PC-3 (cell line): ENCODE data around the gene JAKMIP2. TPM values are rescaled to one million over a fixed set of nuclear protein-coding genes. Genes with fewer than 3 reads are reported as not detected.
"Not testable (repeated sequence)": the region's sequence is repeated elsewhere in the genome, so short reads cannot be mapped to it uniquely, and the experiment has no call there.

Source experiments
- ATAC-seq: fragments of 200-7000 bp; cut with Tn5 transposase; 2 replicates; pipeline ENCODE4 v1.9.1; 2020; ENCODE audit warnings: mild to moderate bottlenecking, moderate library complexity
- BruUV-seq: library from RNA; stranded (reverse); fragments of 400-500 nt; replicated peaks from 2 replicates; lab custom pipeline; 2021; lab: Mats Ljungman, UMichigan
- CTCF ChIA-PET: fragments of 300-600 bp; sonication (Branson Sonifier 250); formaldehyde crosslinking; loops from one replicate; lab custom pipeline; 2022; ENCODE audit warnings: antibody characterized with exemption; lab: Charles Lee
- POLR2A ChIA-PET: fragments of 300-600 bp; sonication (Branson Sonifier 250); formaldehyde crosslinking; loops from one replicate; lab custom pipeline; 2022; ENCODE audit warnings: antibody characterized with exemption; ENCODE audit not compliant: unreplicated experiment; lab: Charles Lee
- DNase-seq: peaks from one replicate; pipeline ENCODE4 v3.0.0-alpha.2; 2015
- H2AFZ ChIP-seq: fragments of 300-600 bp; sonication (generic); 2 replicates; pipeline ENCODE4 v1.6.0; 2016; ENCODE audit warnings: antibody characterized with exemption, low read length
- H3F3A ChIP-seq: fragments of 300-600 bp; sonication (generic); one replicate; pipeline ENCODE4 v1.6.0; 2017; ENCODE audit warnings: antibody characterized with exemption, low read length, control low read depth, mild to moderate bottlenecking; ENCODE audit not compliant: unreplicated experiment
- H3K27ac ChIP-seq: fragments of 300-600 bp; sonication (generic); 2 replicates; pipeline ENCODE4 v1.5.1; 2016; ENCODE audit warnings: mild to moderate bottlenecking, low read length
- H3K27me3 ChIP-seq: fragments of 300-600 bp; sonication (generic); 2 replicates; pipeline ENCODE4 v1.6.1; 2016; ENCODE audit warnings: low read length, mixed read lengths
- H3K36me3 ChIP-seq: fragments of 300-600 bp; sonication (generic); 2 replicates; pipeline ENCODE4 v1.6.1; 2016; ENCODE audit warnings: low read depth, mixed run types, low read length, mixed read lengths
- H3K4me1 ChIP-seq: fragments of 300-600 bp; sonication (generic); 2 replicates; pipeline ENCODE4 v1.5.1; 2016; ENCODE audit warnings: low read length; ENCODE audit not compliant: insufficient read depth
- H3K4me2 ChIP-seq: fragments of 300-600 bp; sonication (generic); 2 replicates; pipeline ENCODE4 v1.6.0; 2016; ENCODE audit warnings: low read length
- H3K4me3 ChIP-seq: fragments of 300-600 bp; sonication (generic); 2 replicates; pipeline ENCODE4 v1.5.1; 2016; ENCODE audit warnings: mild to moderate bottlenecking, low read length, mixed read lengths
- H3K79me2 ChIP-seq: fragments of 300-600 bp; sonication (generic); 2 replicates; pipeline ENCODE4 v1.6.1; 2017; ENCODE audit warnings: low read length, mixed read lengths
- H3K9ac ChIP-seq: fragments of 300-600 bp; sonication (generic); 2 replicates; pipeline ENCODE4 v1.6.0; 2016; ENCODE audit warnings: mild to moderate bottlenecking, low read length
- H3K9me2 ChIP-seq: fragments of 300-600 bp; sonication (generic); replicated peaks from 2 replicates; pipeline ENCODE4 v1.6.1; 2016; ENCODE audit warnings: mixed run types, low read length, mixed read lengths
- H3K9me3 ChIP-seq: fragments of 300-600 bp; sonication (generic); 2 replicates; pipeline ENCODE4 v1.6.1; 2016; ENCODE audit warnings: low read length, mixed read lengths
- H4K20me1 ChIP-seq: fragments of 300-600 bp; sonication (generic); 2 replicates; pipeline ENCODE4 v1.6.1; 2016; ENCODE audit warnings: low read length, mixed read lengths
- CTCF ChIP-seq: fragments of 300-600 bp; sonication (generic); conservative IDR thresholded peaks from 2 replicates; pipeline ENCODE4 v1.5.1; 2017; ENCODE audit warnings: antibody characterized with exemption, low read depth, mild to moderate bottlenecking, low read length
- EZH2 ChIP-seq: fragments of 300-600 bp; sonication (generic); IDR thresholded peaks from one replicate; pipeline ENCODE4 v1.6.1; 2017; ENCODE audit warnings: antibody characterized with exemption, mild to moderate bottlenecking, low read length; ENCODE audit not compliant: unreplicated experiment
- EZH2phosphoT487 ChIP-seq: fragments of 300-600 bp; sonication (generic); IDR thresholded peaks from 2 replicates; pipeline ENCODE4 v1.6.1; 2018; ENCODE audit warnings: mild to moderate bottlenecking, antibody characterized with exemption, low read length, borderline replicate concordance
- intact Hi-C: fragments of 100-400 bp; cut with micrococcal nuclease; formaldehyde crosslinking; loops from 2 replicates; pipeline ENCODE4 v1.9.0; 2023
- total RNA-seq: library from RNA; depleted of rRNA; stranded (reverse); fragments of >200 nt; gene quantifications from 2 replicates; pipeline ENCODE4 v1.2.3, GENCODE V29; 2014

The JAKMIP2 gene
- total RNA-seq, 1 experiment from 2014 or later, result 0.15 TPM

GRCh38 chr5:147822686-147823491, 40.4 kb upstream of the JAKMIP2 start:
- peak; percentile 71 for ATAC-seq
- peaks cover 16% of the 10 kb centered on the region for H3K4me1 ChIP-seq
- no peak overlapping the region for H3K4me3 ChIP-seq
- no peak overlapping the region for H3K4me2 ChIP-seq
- ChIA-PET POLR2A (no interaction called here), CTCF (interaction anchor here (0.6 to 1.7 kb wide), 10 partner anchors 26 to 245 kb away, joined by 3 to 10 read pairs (median 5); no protein-coding TSS in a partner anchor)
- no peaks in the 10 kb centered on the region for H3K27me3 ChIP-seq
- TF ChIP-seq CTCF (peak; percentile 99), EZH2 (no peak), EZH2phosphoT487 (no peak)
- intact Hi-C loops, result loop anchor here (1.0 kb wide), 2 partner anchors 148 to 195 kb away; no protein-coding TSS in a partner anchor
- no peak overlapping the region for H3K9ac ChIP-seq
- no peaks in the 10 kb centered on the region for H3K9me3 ChIP-seq
- H3K36me3 ChIP-seq, result no peaks in the 10 kb centered on the region
- DNase-seq, result peak; percentile 90
- 0 out of 2 replicates have a peak overlapping the region, but pooled peaks have one; percentile 33 for H2AFZ ChIP-seq
- H4K20me1 ChIP-seq, result no peaks in the 10 kb centered on the region
- BruUV-seq, result no TSS peak
- H3F3A ChIP-seq, result no peaks in the 10 kb centered on the region
- H3K27ac ChIP-seq, result no peak overlapping the region
- H3K9me2 ChIP-seq, result no peaks in the 10 kb centered on the region
- H3K79me2 ChIP-seq, result no peaks in the 10 kb centered on the region

DNA sequence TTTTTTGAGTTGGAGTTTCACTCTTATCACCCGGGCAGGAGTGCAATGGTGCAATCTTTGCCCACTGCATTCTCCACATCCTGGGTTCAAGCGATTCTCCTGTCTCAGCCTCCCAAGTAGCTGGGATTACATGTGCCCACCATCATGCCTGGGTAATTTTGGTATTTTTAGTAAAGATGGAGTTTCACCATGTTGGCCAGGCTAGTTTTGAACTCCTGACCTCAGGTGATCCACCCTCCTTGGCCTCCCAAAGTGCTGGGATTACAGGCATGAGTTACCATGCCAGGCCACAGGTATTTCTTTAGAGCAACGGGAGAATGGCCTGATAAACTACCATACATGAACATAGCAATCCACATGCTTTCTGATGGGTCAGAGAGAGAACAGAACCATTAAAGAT, 39.7 kb upstream of the JAKMIP2 start:
- intact Hi-C loops, result loop anchor here (1.0 kb wide), 2 partner anchors 147 to 194 kb away; no protein-coding TSS in a partner anchor
- peaks cover 19% of the 10 kb centered on the region for H3K4me1 ChIP-seq
- H3K9me3 ChIP-seq, H3F3A ChIP-seq, H4K20me1 ChIP-seq, H3K4me2 ChIP-seq, H3K79me2 ChIP-seq, H3K27me3 ChIP-seq, H3K27ac ChIP-seq, H3K9me2 ChIP-seq, H3K36me3 ChIP-seq, H3K9ac ChIP-seq, H3K4me3 ChIP-seq, POLR2A ChIA-PET, ATAC-seq, DNase-seq, BruUV-seq: not testable (repeated sequence)
- CTCF ChIA-PET, result interaction anchor here (0.8 to 1.7 kb wide), 8 partner anchors 26 to 194 kb away, joined by 3 to 10 read pairs (median 5); no protein-coding TSS in a partner anchor
- H2AFZ ChIP-seq, result 0 out of 2 replicates have a peak overlapping the region, but pooled peaks have one; percentile 33

DNA sequence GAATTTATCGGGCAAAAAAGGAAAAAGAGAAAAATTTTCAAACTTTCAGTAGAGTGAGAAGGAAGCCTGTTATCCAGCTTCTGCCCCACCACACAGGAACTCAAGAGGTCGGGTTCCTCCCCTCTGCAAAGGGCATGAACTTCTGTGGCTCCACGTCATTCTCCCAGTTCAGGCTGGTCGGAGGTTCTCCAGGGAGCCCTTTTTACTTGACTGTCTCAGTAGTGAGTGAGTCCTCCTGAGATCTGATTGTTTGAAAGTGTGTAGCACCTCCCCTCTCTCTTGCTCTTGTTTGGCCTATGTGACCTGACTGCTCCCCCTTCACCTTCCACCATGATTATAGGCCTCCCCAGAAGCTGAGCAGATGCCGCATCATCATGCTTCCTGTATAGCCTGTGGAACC, 39.2 kb upstream of the JAKMIP2 start:
- Histone ChIP-seq H3K36me3 (no peaks in the 10 kb centered on the region), H3K9me2 (no peaks in the 10 kb centered on the region), H3K9me3 (no peaks in the 10 kb centered on the region), H3K27me3 (no peaks in the 10 kb centered on the region), H3K4me1 (peaks cover 19% of the 10 kb centered on the region), H3K27ac (no peak overlapping the region), H4K20me1 (no peaks in the 10 kb centered on the region), H3K4me3 (no peak overlapping the region), H3K9ac (no peak overlapping the region), H3K4me2 (no peak overlapping the region), H2AFZ (0 out of 2 replicates have a peak overlapping the region, but pooled peaks have one; percentile 6), H3K79me2 (no peaks in the 10 kb centered on the region), H3F3A (no peaks in the 10 kb centered on the region)
- ChIA-PET POLR2A (no interaction called here), CTCF (interaction anchor here (1.7 kb wide), 1 partner anchor 147 kb away, joined by 5 read pairs; no protein-coding TSS in a partner anchor)
- TF ChIP-seq EZH2 (no peak), CTCF (no peak), EZH2phosphoT487 (no peak)
- BruUV-seq, result no TSS peak
- intact Hi-C loops, result loop anchor here (1.0 kb wide), 2 partner anchors 146 to 193 kb away; no protein-coding TSS in a partner anchor
- ATAC-seq (no peak), DNase-seq (no peak)
